Stimulated activated naive B cell treated with anti-CD40 and anti-IgM and Interleukin-4, amounts not matched to agents 10 μg/mL and 1 μg/mL and 100 μg/mL, for 72 hours (primary cell): ENCODE measurements around the gene PPFIA3.

Source experiments
- ATAC-seq, 2 donors: fragments of 150-1000 bp; cut with Tn5 transposase; replicated peaks; 2 replicates each; pipeline ENCODE4 v1.10.0; 2021; ENCODE audit warnings: moderate library complexity in 1 of 2
- DNase-seq: peaks from one replicate; pipeline ENCODE4 v3.0.0; 2021
- H3K27ac Mint-ChIP-seq: one replicate; pipeline ENCODE4 v1.8.0; 2022; ENCODE audit warnings: mild to moderate bottlenecking, mixed read lengths
- H3K27me3 Mint-ChIP-seq, 2 donors: one replicate each; pipeline ENCODE4 v1.8.0; 2022; ENCODE audit warnings: mixed read lengths in 2 of 2
- H3K36me3 Mint-ChIP-seq, 2 donors: one replicate each; pipeline ENCODE4 v1.8.0; 2022; ENCODE audit warnings: mixed read lengths in 2 of 2, mild to moderate bottlenecking in 1 of 2
- H3K4me1 Mint-ChIP-seq, 2 donors: one replicate each; pipeline ENCODE4 v1.8.0; 2022; ENCODE audit warnings: mixed read lengths in 2 of 2, mild to moderate bottlenecking in 1 of 2
- H3K4me3 Mint-ChIP-seq, 2 donors: one replicate each; pipeline ENCODE4 v1.8.0; 2022; ENCODE audit warnings: mild to moderate bottlenecking in 2 of 2, mixed read lengths in 2 of 2, moderate library complexity in 1 of 2
- H3K9me3 Mint-ChIP-seq, 2 donors: one replicate each; pipeline ENCODE4 v1.8.0; 2022; ENCODE audit warnings: mixed read lengths in 2 of 2, mild to moderate bottlenecking in 1 of 2

The PPFIA3 gene

GRCh38 chr19:49182848-49183375, 63.6 kb downstream of the PPFIA3 start:
- no peak for DNase-seq
- peaks cover 0 to 4% of the 10 kb centered on the region in 2 donors for H3K36me3 Mint-ChIP-seq
- ATAC-seq: no peak
- no peak overlapping the region for H3K4me3 Mint-ChIP-seq
- peaks cover 6 to 12% of the 10 kb centered on the region in 2 donors for H3K27me3 Mint-ChIP-seq
- peaks cover 9 to 10% of the 10 kb centered on the region in 2 donors for H3K9me3 Mint-ChIP-seq
- H3K27ac Mint-ChIP-seq: no peak overlapping the region
- peaks cover 6 to 10% of the 10 kb centered on the region in 2 donors for H3K4me1 Mint-ChIP-seq

- no peak overlapping the region for H3K4me3 Mint-ChIP-seq
- peaks cover 0 to 16% of the 10 kb centered on the region in 2 donors for H3K27me3 Mint-ChIP-seq
- DNase-seq (no peak), ATAC-seq (peak; percentile 85 to 86)
- peaks cover 6 to 10% of the 10 kb centered on the region in 2 donors for H3K4me1 Mint-ChIP-seq
- H3K36me3 Mint-ChIP-seq: peaks cover 0 to 4% of the 10 kb centered on the region in 2 donors
- H3K27ac Mint-ChIP-seq: no peak overlapping the region
- peaks cover 10 to 13% of the 10 kb centered on the region in 2 donors for H3K9me3 Mint-ChIP-seq
These were observed 66.8 kb downstream of the PPFIA3 start for GRCh38 chr19:49186108-49186507.

DNA sequence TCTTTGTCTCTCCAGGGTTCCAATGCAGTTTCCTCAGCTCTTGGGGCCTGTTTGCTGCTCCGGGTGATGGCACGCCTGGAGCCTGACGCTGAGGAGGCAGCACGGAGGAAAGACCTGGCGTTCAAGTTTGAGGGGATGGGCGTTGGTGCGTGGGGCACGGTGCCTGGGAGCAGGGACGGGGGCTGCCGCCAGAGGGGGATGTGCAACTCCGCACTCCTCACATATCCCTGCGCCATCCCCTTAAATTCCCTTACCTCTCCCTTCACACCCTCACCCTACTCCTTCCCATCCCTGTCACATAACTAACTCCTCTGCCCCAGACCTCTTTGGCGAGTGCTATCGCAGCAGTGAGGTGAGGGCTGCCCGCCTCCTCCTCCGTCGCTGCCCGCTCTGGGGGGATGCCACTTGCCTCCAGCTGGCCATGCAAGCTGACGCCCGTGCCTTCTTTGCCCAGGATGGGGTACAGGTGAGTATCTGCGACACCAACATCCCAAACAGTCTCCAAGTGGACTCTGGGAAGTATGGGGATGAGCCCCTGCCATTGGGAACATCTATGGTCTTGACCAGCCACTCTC, 69.4 kb downstream of the PPFIA3 start:
- ATAC-seq (no peak), DNase-seq (no peak)
- Mint-ChIP-seq H3K4me3 (no peak overlapping the region), H3K27ac (no peak overlapping the region), H3K9me3 (peaks cover 2 to 9% of the 10 kb centered on the region in 2 donors), H3K4me1 (peaks cover 6 to 10% of the 10 kb centered on the region in 2 donors), H3K36me3 (peaks cover 0 to 4% of the 10 kb centered on the region in 2 donors), H3K27me3 (peaks cover 0 to 20% of the 10 kb centered on the region in 2 donors)

DNA sequence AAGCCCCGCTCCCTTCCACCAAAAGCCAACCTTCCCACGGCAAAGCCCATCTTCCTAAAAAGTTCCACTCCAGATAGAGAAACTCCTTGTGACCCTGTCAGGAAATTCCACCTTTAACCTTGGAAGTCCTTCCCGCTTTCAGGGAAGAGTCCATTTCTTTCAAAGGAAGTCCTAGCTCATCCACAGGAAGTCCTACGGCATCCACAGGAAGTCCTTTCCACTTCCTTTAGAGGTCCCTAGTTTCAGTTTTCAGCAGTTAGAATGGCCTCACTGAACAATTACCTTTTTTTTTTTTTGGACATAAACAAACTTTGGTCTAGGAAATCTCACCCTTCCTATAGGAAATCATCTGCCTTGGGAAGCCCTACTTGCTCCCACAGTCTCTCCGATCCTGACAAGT, 69.9 kb downstream of the PPFIA3 start:
- Mint-ChIP-seq H3K9me3 (peaks cover 0 to 4% of the 10 kb centered on the region in 2 donors), H3K27me3 (peaks cover 5 to 26% of the 10 kb centered on the region in 2 donors), H3K4me1 (peaks cover 6 to 10% of the 10 kb centered on the region in 2 donors), H3K36me3 (no peaks in the 10 kb centered on the region), H3K27ac (no peak overlapping the region), H3K4me3 (no peak overlapping the region)
- ATAC-seq (no peak), DNase-seq (no peak)

DNA sequence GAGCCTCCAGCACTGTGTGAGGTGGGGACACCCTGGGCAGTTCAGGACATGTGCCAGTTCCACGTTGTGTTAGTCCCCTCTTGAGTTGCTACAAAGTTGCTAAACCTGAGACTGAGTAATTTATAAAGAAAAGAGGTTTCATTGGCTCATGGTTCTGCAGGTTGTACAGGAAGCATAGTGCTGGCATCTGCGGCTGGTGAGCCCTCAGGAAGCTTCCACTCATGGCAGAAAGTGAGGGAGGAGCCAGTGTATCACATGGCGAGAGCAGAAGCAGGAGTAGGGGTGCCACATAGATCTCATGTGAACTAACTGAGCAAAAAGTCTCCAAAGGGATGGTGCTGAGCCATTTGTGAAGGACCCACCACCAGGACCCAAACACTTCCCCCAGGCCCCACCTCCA, 71.4 kb downstream of the PPFIA3 start:
- H3K9me3 Mint-ChIP-seq: peaks cover 0 to 4% of the 10 kb centered on the region in 2 donors

GRCh38 chr19:49193822-49194394, 74.6 kb downstream of the PPFIA3 start:
- Mint-ChIP-seq H3K9me3 (peaks cover 0 to 4% of the 10 kb centered on the region in 2 donors), H3K27me3 (peaks cover 5 to 25% of the 10 kb centered on the region in 2 donors), H3K4me1 (no peaks in the 10 kb centered on the region), H3K4me3 (no peak overlapping the region), H3K27ac (no peak overlapping the region), H3K36me3 (no peaks in the 10 kb centered on the region)
- DNase-seq (no peak), ATAC-seq (no peak)

More for the DNA sequence above, 71.4 kb downstream of the PPFIA3 start:
- Mint-ChIP-seq H3K4me1 (peaks cover 6 to 9% of the 10 kb centered on the region in 2 donors), H3K36me3 (no peaks in the 10 kb centered on the region), H3K4me3 (no peak overlapping the region), H3K27ac (no peak overlapping the region), H3K27me3 (peaks cover 5 to 31% of the 10 kb centered on the region in 2 donors)
- DNase-seq (no peak), ATAC-seq (no peak)

- no peak for ATAC-seq
These were observed 75.1 kb downstream of the PPFIA3 start for GRCh38 chr19:49194408-49194807.

GRCh38 chr19:49196527-49197240, 77.3 kb downstream of the PPFIA3 start:
- peaks cover 2 to 5% of the 10 kb centered on the region in 2 donors for H3K4me1 Mint-ChIP-seq
- H3K4me3 Mint-ChIP-seq: no peak overlapping the region
- no peaks in the 10 kb centered on the region for H3K36me3 Mint-ChIP-seq
- H3K27me3 Mint-ChIP-seq: peaks cover 5 to 14% of the 10 kb centered on the region in 2 donors
- DNase-seq (no peak), ATAC-seq (no peak)
- peaks cover 0 to 3% of the 10 kb centered on the region in 2 donors for H3K9me3 Mint-ChIP-seq
- no peak overlapping the region for H3K27ac Mint-ChIP-seq

More at GRCh38 chr19:49194408-49194807, 75.1 kb downstream of the PPFIA3 start:
- DNase-seq: no peak
- Mint-ChIP-seq H3K4me3 (no peak overlapping the region), H3K4me1 (no peaks in the 10 kb centered on the region), H3K27me3 (peaks cover 5 to 25% of the 10 kb centered on the region in 2 donors), H3K27ac (no peak overlapping the region), H3K9me3 (peaks cover 0 to 4% of the 10 kb centered on the region in 2 donors), H3K36me3 (no peaks in the 10 kb centered on the region)

GRCh38 chr19:49200238-49200862, 81.0 kb downstream of the PPFIA3 start:
- ATAC-seq (no peak), DNase-seq (no peak)
- Mint-ChIP-seq H3K27ac (no peak overlapping the region), H3K4me1 (peaks cover 5 to 13% of the 10 kb centered on the region in 2 donors), H3K36me3 (peaks cover 2 to 4% of the 10 kb centered on the region in 2 donors), H3K9me3 (peaks cover 3% of the 10 kb centered on the region in 2 donors), H3K4me3 (no peak overlapping the region), H3K27me3 (no peaks in the 10 kb centered on the region)
